Chondrocyte (in vitro differentiated cells): ENCODE data around the gene UMODL1. TPM values are rescaled to one million over a fixed set of nuclear protein-coding genes. Genes with fewer than 3 reads are reported as not detected.

ENCODE experiments used
- DNase-seq: peaks from one replicate; pipeline ENCODE4 v3.0.0; 2021; ENCODE audit warnings: mixed read lengths, low spot score
- H3K27ac Mint-ChIP-seq: one replicate; pipeline ENCODE4 v1.8.0; 2021; ENCODE audit warnings: mild to moderate bottlenecking, moderate library complexity, mixed read lengths; ENCODE audit not compliant: unreplicated experiment
- H3K27me3 Mint-ChIP-seq: 2 replicates; pipeline ENCODE4 v1.8.0; 2021; ENCODE audit warnings: low read depth, mixed read lengths
- H3K36me3 Mint-ChIP-seq: 2 replicates; pipeline ENCODE4 v1.8.0; 2021; ENCODE audit warnings: low read depth, mixed read lengths
- H3K4me1 Mint-ChIP-seq: 2 replicates; pipeline ENCODE4 v1.8.0; 2021; ENCODE audit warnings: low read depth, mild to moderate bottlenecking, mixed read lengths
- H3K4me3 Mint-ChIP-seq: one replicate; pipeline ENCODE4 v1.8.0; 2021; ENCODE audit warnings: mild to moderate bottlenecking, moderate library complexity, mixed read lengths; ENCODE audit not compliant: unreplicated experiment
- H3K9me3 Mint-ChIP-seq: 2 replicates; pipeline ENCODE4 v1.8.0; 2021; ENCODE audit warnings: low read depth, mixed read lengths
- CTCF ChIP-seq: fragments of 200-600 bp; sonication (generic); IDR thresholded peaks from 2 replicates; pipeline ENCODE4 v1.5.0; 2021; ENCODE audit warnings: antibody characterized with exemption, mild to moderate bottlenecking, moderate library complexity
- total RNA-seq: library from RNA; stranded (reverse); gene quantifications from 3 replicates; pipeline ENCODE4 v1.2.1, GENCODE V29; 2021

UMODL1 gene
- total RNA-seq, 1 donor from 2014 or later: not detected

- peaks cover 22% of the 10 kb centered on the region for H3K27me3 Mint-ChIP-seq
Observed at GRCh38 chr21:42158846-42159245, 87.7 kb downstream of the UMODL1 start.

GRCh38 chr21:42159560-42160110 is 88.5 kb downstream of the UMODL1 start:
- Mint-ChIP-seq H3K27ac (no peak overlapping the region), H3K36me3 (no peaks in the 10 kb centered on the region), H3K9me3 (no peaks in the 10 kb centered on the region), H3K4me3 (no peak overlapping the region), H3K27me3 (peaks cover 19% of the 10 kb centered on the region), H3K4me1 (peaks cover 5% of the 10 kb centered on the region)
- no peak for TF ChIP-seq CTCF
- DNase-seq: no peak

More at GRCh38 chr21:42158846-42159245, 87.7 kb downstream of the UMODL1 start:
- Mint-ChIP-seq H3K9me3 (no peaks in the 10 kb centered on the region), H3K36me3 (no peaks in the 10 kb centered on the region), H3K4me3 (no peak overlapping the region), H3K4me1 (peaks cover 5% of the 10 kb centered on the region), H3K27ac (no peak overlapping the region)
- DNase-seq: no peak
- no peak for TF ChIP-seq CTCF

- DNase-seq: peak; percentile 91
- no peak overlapping the region for H3K4me3 Mint-ChIP-seq
- peaks cover 5% of the 10 kb centered on the region for H3K4me1 Mint-ChIP-seq
- no peak overlapping the region for H3K27ac Mint-ChIP-seq
- peaks cover 18% of the 10 kb centered on the region for H3K27me3 Mint-ChIP-seq
- TF ChIP-seq CTCF: no peak
- H3K9me3 Mint-ChIP-seq: no peaks in the 10 kb centered on the region
- H3K36me3 Mint-ChIP-seq: no peaks in the 10 kb centered on the region
Observed at GRCh38 chr21:42160111-42160721, 89.1 kb downstream of the UMODL1 start.

GRCh38 chr21:42160765-42161164 is 89.6 kb downstream of the UMODL1 start:
- Mint-ChIP-seq H3K27ac (no peak overlapping the region), H3K27me3 (peaks cover 13% of the 10 kb centered on the region), H3K36me3 (no peaks in the 10 kb centered on the region), H3K4me3 (no peak overlapping the region), H3K4me1 (peaks cover 5% of the 10 kb centered on the region), H3K9me3 (no peaks in the 10 kb centered on the region)
- TF ChIP-seq CTCF: no peak
- DNase-seq: no peak

GRCh38 chr21:42161401-42161955 is 90.4 kb downstream of the UMODL1 start:
- no peak overlapping the region for H3K4me3 Mint-ChIP-seq
- H3K36me3 Mint-ChIP-seq: no peaks in the 10 kb centered on the region
- H3K9me3 Mint-ChIP-seq: no peaks in the 10 kb centered on the region
- peaks cover 10% of the 10 kb centered on the region for H3K27me3 Mint-ChIP-seq
- peaks cover 5% of the 10 kb centered on the region for H3K4me1 Mint-ChIP-seq
- no peak for TF ChIP-seq CTCF
- no peak overlapping the region for H3K27ac Mint-ChIP-seq
- DNase-seq: no peak
